ENCODE measurements around the gene MMP23B. TPM values are rescaled to one million over a fixed set of nuclear protein-coding genes. Genes with fewer than 3 reads are reported as not detected.

Gene MMP23B
- total RNA-seq, 1 donor from 2014 or later: 47.9 TPM

- DNase-seq: peak; percentile 45
- ATAC-seq: no peak
- intact Hi-C loops (cut with micrococcal nuclease): no loop called here
Observed at GRCh38 chr1:1616838-1617237, 15.1 kb upstream of the MMP23B start.

DNA sequence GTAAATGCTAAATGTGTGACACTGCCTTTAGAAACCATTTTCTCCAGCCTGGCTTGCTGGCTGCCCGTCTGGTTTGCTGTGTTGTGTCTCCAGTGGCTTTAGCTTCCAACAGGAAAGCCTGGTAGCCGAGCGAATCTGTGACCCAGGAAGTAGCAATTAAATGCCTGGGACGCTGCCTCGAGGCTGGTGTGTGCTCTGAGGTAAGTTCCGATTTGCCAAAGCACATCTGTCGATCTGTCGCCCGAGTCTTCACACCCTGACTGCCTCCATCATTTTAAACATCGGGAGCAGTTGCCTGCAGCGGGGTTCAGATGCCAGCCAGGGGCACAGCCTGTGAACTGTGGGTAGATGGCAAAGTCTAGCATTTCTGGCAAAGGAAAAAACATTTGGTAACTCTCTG, 14.5 kb upstream of the MMP23B start:
- no peak for ATAC-seq
- intact Hi-C loops (cut with micrococcal nuclease): no loop called here
- DNase-seq: no peak

- intact Hi-C loops (cut with micrococcal nuclease): no loop called here
- DNase-seq: peak; percentile 26
- no peak for ATAC-seq
Observed at GRCh38 chr1:1617925-1618324, 14.0 kb upstream of the MMP23B start.

GRCh38 chr1:1618396-1619068, 13.4 kb upstream of the MMP23B start:
- intact Hi-C loops (cut with micrococcal nuclease): no loop called here
- DNase-seq (peak; percentile 27), ATAC-seq (no peak)

- intact Hi-C loops (cut with micrococcal nuclease): no loop called here
- peak; percentile 44 for ATAC-seq
- peak; percentile 85 for DNase-seq
Observed at GRCh38 chr1:1619917-1620361, 12.0 kb upstream of the MMP23B start.

DNA sequence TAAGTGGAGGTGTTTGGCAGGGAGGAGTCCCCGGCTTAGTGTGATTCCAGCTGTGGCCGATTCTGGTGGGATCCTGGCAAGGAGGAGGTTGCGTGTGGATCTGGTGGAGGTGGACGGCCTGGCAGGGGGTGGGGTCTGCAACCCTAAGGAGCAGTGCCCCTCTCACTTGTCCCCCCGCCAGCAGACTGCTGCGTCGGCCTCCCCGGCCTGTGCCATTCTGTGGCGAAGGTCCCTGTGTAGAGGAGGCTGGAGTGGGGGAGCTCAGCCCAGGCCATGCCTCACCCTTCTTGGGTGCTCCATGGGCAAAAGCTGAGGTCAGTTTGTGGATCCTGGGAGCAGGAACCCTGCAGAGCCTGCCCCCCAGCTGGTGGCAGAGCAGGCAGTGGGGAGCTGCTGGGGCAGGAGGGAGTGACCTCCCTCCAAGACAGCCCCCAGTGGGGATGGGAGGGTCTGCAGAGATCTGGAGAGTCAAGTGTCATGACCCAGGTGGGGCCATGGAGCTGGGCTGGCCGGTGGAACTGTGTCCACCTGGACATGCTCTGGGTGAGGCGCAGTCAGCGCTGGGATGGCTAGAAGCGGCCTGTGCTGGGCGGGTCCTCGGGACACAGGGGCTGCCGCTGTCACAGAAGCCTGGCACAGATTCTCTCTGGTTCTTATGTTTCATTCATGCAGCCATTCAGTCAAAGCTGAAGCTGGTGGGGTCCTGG, 11.4 kb upstream of the MMP23B start:
- intact Hi-C loops (cut with micrococcal nuclease): no loop called here
- no peak for ATAC-seq
- DNase-seq: peak; percentile 39

DNA sequence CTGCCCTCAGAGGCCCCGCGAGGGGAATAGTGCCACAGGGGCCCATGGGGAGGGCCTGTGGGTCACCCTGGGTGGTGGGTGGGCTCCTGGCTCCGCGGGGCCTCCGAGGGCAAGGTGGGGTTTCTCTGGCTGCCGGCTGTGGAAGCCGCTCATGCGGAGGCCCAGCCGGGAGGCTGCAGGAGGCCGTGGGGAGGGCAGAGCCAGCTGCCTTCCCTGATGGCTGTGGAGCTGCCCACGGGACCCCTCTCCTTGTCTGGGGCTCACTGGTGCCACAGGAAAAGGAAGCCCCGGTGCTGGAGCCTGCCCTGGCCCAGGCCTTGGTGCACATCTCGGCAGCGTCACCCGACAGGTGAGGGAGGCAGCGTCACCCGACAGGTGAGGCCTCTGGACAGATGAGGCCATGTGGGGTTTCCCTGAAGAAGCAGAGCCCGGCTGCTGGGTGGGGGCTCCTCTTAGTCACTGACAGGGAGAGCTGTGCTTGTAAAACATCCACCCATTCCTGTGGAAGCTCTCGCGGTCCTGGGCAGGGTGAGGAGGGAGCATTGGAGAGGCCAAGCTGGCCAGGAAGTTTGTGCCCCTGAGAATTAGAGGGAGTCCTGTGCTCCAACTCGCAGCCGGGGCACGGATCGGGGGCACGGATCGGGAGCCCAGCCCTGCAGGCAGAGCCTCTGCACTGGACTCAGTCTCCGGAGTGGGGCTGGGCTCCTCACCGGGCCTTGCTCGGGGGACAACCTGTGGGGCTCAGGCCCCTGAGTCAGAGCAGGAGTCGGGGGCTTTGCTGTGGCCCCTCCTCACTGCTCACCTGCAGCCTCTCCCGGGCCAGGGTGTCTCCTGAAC, 10.6 kb upstream of the MMP23B start:
- no peak for ATAC-seq
- DNase-seq: peak; percentile 29
- intact Hi-C loops (cut with micrococcal nuclease): no loop called here

- ATAC-seq: no peak
- peak; percentile 37 for DNase-seq
- intact Hi-C loops (cut with micrococcal nuclease): no loop called here
Observed at GRCh38 chr1:1622010-1622787, 9.8 kb upstream of the MMP23B start.

- DNase-seq (peak; percentile 20), ATAC-seq (no peak)
- intact Hi-C loops (cut with micrococcal nuclease): no loop called here
Observed at GRCh38 chr1:1622788-1623094, 9.2 kb upstream of the MMP23B start.

DNA sequence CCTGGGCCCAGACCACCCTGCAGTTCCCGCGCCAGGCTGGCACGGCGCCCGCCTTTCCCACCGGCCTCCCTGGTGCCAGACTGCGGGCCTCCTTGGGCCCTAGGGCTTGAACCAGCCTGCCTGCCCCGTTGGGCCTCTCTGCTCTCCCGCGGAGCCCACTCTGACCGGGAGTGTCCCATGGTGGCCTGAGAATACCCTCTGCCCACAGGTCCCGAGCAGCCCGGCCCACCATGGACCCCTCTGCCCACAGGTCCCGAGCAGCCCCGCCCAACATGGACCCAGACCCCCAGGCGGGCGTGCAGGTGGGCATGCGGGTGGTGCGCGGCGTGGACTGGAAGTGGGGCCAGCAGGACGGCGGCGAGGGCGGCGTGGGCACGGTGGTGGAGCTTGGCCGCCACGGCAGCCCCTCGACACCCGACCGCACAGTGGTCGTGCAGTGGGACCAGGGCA, 8.8 kb upstream of the MMP23B start:
- DNase-seq (peak; percentile 32), ATAC-seq (no peak)
- intact Hi-C loops (cut with micrococcal nuclease): no loop called here

DNA sequence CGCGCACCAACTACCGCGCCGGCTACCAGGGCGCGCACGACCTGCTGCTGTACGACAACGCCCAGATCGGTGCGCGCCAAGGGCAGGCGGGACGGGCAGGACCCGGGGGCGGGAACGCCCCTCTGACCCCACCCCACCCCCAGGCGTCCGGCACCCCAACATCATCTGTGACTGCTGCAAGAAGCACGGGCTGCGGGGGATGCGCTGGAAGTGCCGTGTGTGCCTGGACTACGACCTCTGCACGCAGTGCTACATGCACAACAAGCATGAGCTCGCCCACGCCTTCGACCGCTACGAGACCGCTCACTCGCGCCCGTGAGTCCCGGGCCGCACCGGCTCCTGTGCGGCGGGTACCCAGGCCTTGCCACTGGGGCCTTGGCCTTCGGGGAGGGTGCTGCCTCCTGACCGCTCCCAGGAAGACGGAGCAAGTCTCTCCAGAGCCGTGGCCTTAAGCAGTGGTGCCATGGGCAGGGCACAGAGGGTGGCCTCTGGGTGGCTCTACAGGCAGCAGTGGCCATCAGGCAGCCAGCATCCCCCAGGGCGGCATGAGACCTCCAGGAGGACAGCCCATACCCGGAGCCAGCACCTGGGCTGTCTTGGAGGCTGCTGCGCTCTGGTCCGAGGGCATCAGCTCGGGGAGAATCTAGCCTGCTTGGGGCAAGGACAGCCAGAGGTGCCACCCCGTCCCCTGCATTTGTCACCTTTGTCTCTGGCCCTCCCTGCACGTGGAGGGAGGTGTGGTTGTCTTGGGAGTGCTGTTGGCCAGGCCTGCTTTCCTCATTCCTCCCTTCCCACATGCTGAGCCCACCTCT, 8.1 kb upstream of the MMP23B start:
- DNase-seq: peak; percentile 31
- intact Hi-C loops (cut with micrococcal nuclease): no loop called here
- ATAC-seq: no peak

DNA sequence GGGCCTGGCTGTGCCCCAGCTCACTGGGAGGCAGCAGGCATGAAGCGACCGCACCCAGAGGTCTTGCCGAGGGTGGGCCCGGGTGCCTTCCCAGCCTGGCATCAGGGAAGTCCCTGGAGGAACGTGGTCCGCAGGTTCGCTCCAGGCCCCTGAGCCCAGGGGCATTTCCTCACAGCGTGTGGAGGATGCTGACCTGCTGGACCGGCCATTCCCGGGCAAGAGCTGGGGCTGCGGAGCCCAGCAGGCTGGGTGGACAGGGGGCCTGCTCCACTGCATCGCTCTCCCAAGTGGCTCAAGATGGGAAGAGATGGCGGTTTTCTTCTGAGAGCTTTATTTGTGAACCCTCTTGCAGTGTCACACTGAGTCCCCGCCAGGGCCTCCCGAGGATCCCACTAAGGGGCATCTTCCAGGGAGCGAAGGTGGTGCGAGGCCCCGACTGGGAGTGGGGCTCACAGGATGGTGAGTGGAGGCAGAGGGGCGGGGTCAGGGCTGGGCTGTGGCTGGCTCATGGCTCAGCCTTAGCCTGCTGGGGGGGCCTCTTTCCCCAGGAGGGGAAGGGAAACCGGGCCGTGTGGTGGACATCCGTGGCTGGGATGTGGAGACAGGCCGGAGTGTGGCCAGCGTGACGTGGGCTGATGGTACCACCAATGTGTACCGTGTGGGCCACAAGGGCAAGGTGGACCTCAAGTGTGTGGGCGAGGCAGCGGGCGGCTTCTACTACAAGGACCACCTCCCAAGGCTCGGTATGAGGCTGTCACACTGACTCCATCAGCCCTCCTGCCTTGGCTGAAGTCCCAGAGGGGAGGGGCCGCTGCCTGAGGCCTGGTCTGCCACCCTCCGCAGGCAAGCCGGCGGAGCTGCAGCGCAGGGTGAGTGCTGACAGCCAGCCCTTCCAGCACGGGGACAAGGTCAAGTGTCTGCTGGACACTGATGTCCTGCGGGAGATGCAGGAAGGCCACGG, 7.2 kb upstream of the MMP23B start:
- ATAC-seq (peak; percentile 67), DNase-seq (peak; percentile 87)
- intact Hi-C loops (cut with micrococcal nuclease): no loop called here

DNA sequence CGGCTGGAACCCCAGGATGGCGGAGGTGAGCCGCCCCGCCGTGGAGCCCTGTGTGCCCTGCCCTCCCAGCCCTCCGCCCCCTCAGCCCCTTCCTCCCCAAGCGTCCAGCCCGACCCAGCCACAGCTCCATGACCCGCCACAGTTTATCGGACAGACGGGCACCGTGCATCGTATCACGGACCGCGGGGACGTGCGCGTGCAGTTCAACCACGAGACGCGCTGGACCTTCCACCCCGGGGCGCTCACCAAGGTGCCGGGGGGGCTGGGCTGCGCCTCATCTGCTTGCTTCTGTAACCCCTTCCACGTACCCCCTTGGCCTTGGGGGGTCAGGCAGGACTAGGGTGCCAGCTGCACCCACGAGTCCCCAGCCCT, 6.6 kb upstream of the MMP23B start:
- no peak for DNase-seq
- peak; percentile 0 for ATAC-seq
- intact Hi-C loops (cut with micrococcal nuclease): no loop called here

- peak; percentile 4 for ATAC-seq
- DNase-seq: peak; percentile 26
- intact Hi-C loops (cut with micrococcal nuclease): no loop called here
Observed at GRCh38 chr1:1625824-1626206, 6.2 kb upstream of the MMP23B start.

DNA sequence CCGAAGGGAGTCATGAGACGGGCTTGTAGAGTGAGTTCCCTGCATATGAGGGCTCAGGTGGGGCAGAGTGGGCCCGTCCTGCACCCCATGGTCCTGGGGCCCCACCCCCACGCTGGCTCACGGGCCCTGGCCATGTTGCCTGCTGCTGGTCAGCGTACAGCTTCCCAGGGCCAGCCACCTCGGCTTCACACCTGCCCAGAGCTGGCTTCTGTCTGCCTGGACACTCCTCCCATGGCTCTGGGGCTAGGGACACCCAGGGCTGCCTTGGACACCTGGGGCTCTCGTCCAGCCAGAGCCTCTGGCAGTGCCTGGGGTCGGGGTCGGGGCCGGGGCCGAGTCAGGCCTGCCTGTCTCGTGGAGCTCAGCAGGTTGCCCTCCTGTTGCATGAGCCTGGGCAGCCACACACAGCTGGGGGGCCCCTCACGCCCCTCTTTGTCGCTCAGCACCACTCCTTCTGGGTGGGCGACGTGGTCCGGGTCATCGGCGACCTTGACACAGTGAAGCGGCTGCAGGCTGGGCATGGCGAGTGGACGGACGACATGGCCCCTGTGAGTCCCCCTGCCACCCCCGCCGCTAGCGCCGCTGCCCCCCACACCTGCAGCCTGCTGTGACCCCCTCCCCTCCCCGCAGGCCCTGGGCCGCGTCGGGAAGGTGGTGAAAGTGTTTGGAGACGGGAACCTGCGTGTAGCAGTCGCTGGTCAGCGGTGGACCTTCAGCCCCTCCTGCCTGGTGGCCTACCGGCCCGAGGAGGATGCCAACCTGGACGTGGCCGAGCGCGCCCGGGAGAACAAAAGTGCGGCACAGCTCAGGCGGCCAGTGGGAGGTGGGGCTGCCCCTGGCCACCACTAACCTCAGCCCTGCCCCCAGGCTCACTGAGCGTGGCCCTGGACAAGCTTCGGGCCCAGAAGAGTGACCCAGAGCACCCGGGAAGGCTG, 5.5 kb upstream of the MMP23B start:
- ATAC-seq (no peak), DNase-seq (peak; percentile 36)
- intact Hi-C loops (cut with micrococcal nuclease): no loop called here

- DNase-seq: peak; percentile 29
- intact Hi-C loops (cut with micrococcal nuclease): no loop called here
- ATAC-seq: no peak
Observed at GRCh38 chr1:1627261-1627828, 4.6 kb upstream of the MMP23B start.
